Left ventricle myocardium inferior (tissue), 1 donor: Measurements from ENCODE around the gene MASTL. TPM values are rescaled to one million over a fixed set of nuclear protein-coding genes. Genes with fewer than 3 reads are reported as not detected.

Experiments
- DNase-seq: peaks from one replicate; pipeline ENCODE4 v3.0.0-alpha.2; 2020
- H3K27ac ChIP-seq: fragments of 200-600 bp; replicated peaks from 2 replicates; pipeline ENCODE4 v1.8.0; 2021
- H3K27me3 ChIP-seq: fragments of 200-600 bp; 2 replicates; pipeline ENCODE4 v1.8.0; 2021; ENCODE audit warnings: low read depth
- H3K36me3 ChIP-seq: fragments of 200-600 bp; 2 replicates; pipeline ENCODE4 v1.8.0; 2021
- H3K4me1 ChIP-seq: fragments of 200-600 bp; 2 replicates; pipeline ENCODE4 v1.8.0; 2021
- H3K4me3 ChIP-seq: fragments of 200-600 bp; 2 replicates; pipeline ENCODE4 v1.8.0; 2021; ENCODE audit warnings: mild to moderate bottlenecking, moderate library complexity
- H3K9me3 ChIP-seq: fragments of 200-600 bp; replicated peaks from 2 replicates; pipeline ENCODE4 v1.8.0; 2021
- intact Hi-C: fragments of 100-400 bp; cut with micrococcal nuclease; formaldehyde crosslinking; loops from one replicate; pipeline ENCODE4 v1.11.0; 2022
- total RNA-seq: library from RNA; stranded (reverse); fragmentation: NEBNext Ultra II Directional; extraction: Animal tissue kit (Norgen Biotek cat#: 25700); gene quantifications from one replicate; pipeline ENCODE4 v1.2.1, GENCODE V29; 2021
- TF ChIP-seq, protein P1 (sequence below): fragments of 200-600 bp; IDR thresholded peaks from 2 replicates; pipeline ENCODE4 v1.8.0; 2021; ENCODE audit warnings: antibody characterized with exemption, mild to moderate bottlenecking, borderline replicate concordance
- donor health status: DM: no; HTN: yes; CAD: no; lungs with severe emphysema.

Gene MASTL
- total RNA-seq, 1 donor from 2014 or later, result 1.9 TPM

DNA sequence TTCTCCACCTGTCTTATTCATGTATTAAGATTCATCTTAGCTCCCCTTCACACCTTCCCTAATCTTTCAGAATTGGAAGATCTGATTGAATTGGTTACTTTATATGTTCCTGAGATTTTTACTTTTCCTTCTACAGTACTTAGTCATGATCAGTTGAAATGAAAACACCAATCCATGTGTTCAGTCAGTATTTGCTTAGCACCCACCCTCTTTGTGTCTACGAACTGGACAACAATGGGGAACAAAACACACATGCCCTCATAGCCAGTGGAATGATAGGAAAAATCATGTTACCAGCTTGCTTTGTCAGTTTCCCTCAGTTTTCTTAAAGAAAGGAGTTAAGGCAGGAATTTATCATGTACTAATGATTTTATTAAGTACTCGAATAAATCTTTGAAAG, 2.0 kb downstream of the MASTL start:
- no peak for DNase-seq

DNA sequence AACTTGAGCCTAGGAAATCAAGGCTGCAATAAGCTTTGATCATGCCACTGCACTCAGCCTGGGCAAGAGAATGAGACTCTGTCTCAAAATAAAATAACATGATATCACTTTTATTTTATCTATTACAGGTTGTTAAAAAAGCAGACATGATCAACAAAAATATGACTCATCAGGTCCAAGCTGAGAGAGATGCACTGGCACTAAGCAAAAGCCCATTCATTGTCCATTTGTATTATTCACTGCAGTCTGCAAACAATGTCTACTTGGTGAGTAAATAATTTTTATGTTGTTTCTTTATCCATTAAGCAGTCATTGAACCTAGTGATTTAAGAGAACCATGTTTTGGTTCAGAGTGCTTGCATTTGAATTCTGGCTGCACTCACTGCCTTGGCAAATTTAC, 3.3 kb downstream of the MASTL start:
- H3K27ac ChIP-seq, result no peak overlapping the region
- no peaks in the 10 kb centered on the region for H3K27me3 ChIP-seq
- no peaks in the 10 kb centered on the region for H3K9me3 ChIP-seq
- H3K4me1 ChIP-seq, result peaks cover 35% of the 10 kb centered on the region
- no peak overlapping the region for H3K4me3 ChIP-seq
- H3K36me3 ChIP-seq, result peaks cover 50% of the 10 kb centered on the region
- intact Hi-C loops, result no loop called here
- TF ChIP-seq, protein P1, sequence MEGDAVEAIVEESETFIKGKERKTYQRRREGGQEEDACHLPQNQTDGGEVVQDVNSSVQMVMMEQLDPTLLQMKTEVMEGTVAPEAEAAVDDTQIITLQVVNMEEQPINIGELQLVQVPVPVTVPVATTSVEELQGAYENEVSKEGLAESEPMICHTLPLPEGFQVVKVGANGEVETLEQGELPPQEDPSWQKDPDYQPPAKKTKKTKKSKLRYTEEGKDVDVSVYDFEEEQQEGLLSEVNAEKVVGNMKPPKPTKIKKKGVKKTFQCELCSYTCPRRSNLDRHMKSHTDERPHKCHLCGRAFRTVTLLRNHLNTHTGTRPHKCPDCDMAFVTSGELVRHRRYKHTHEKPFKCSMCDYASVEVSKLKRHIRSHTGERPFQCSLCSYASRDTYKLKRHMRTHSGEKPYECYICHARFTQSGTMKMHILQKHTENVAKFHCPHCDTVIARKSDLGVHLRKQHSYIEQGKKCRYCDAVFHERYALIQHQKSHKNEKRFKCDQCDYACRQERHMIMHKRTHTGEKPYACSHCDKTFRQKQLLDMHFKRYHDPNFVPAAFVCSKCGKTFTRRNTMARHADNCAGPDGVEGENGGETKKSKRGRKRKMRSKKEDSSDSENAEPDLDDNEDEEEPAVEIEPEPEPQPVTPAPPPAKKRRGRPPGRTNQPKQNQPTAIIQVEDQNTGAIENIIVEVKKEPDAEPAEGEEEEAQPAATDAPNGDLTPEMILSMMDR, result no peak
- DNase-seq, result no peak

More for the DNA sequence above, 2.0 kb downstream of the MASTL start:
- H3K9me3 ChIP-seq, result no peaks in the 10 kb centered on the region
- H3K36me3 ChIP-seq, result peaks cover 38% of the 10 kb centered on the region
- TF ChIP-seq, protein P1, result no peak
- no peak overlapping the region for H3K4me3 ChIP-seq
- no peaks in the 10 kb centered on the region for H3K27me3 ChIP-seq
- H3K27ac ChIP-seq, result no peak overlapping the region
- peaks cover 47% of the 10 kb centered on the region for H3K4me1 ChIP-seq
- intact Hi-C loops, result no loop called here

GRCh38 chr10:27169849-27170248, 14.7 kb downstream of the MASTL start:
- Histone ChIP-seq H3K27me3 (no peaks in the 10 kb centered on the region), H3K27ac (no peak overlapping the region), H3K36me3 (peaks cover 63% of the 10 kb centered on the region), H3K9me3 (no peaks in the 10 kb centered on the region), H3K4me3 (no peak overlapping the region), H3K4me1 (no peaks in the 10 kb centered on the region)
- DNase-seq, result no peak
- intact Hi-C loops, result no loop called here
- TF ChIP-seq, protein P1, result no peak

GRCh38 chr10:27188259-27188658, 33.1 kb downstream of the MASTL start:
- Histone ChIP-seq H3K27me3 (no peaks in the 10 kb centered on the region), H3K9me3 (no peaks in the 10 kb centered on the region), H3K4me1 (no peaks in the 10 kb centered on the region), H3K27ac (no peak overlapping the region), H3K36me3 (peaks cover 54% of the 10 kb centered on the region), H3K4me3 (no peak overlapping the region)
- TF ChIP-seq, protein P1, result no peak
- DNase-seq, result no peak
- intact Hi-C loops, result no loop called here

DNA sequence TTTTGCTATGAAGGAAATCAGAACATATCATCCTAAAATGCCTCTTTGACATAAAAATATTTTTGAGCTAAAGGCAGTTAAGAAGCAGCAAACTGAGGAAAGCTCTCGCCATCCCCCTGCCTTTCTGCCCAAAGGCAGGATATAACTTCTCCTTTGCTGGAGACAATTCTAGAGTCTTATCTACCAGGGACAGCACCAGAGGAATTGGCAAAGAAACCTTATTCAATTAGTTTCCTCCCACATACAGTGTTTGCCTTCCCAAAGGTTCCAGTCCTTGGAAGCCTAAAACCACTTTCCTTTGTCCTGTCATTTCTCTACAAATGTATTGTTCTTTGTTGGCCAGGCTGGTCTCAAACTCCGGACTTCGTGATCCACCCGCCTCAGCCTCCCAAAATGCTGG, 33.7 kb downstream of the MASTL start:
- TF ChIP-seq, protein P1, result no peak
- intact Hi-C loops, result no loop called here
- H3K27me3 ChIP-seq, result no peaks in the 10 kb centered on the region
- H3K4me1 ChIP-seq, result no peaks in the 10 kb centered on the region
- no peak overlapping the region for H3K4me3 ChIP-seq
- no peak for DNase-seq
- no peaks in the 10 kb centered on the region for H3K9me3 ChIP-seq
- peaks cover 48% of the 10 kb centered on the region for H3K36me3 ChIP-seq
- no peak overlapping the region for H3K27ac ChIP-seq

GRCh38 chr10:27190508-27190907, 35.4 kb downstream of the MASTL start:
- Histone ChIP-seq H3K27ac (no peak overlapping the region), H3K36me3 (peaks cover 42% of the 10 kb centered on the region), H3K9me3 (no peaks in the 10 kb centered on the region), H3K4me1 (no peaks in the 10 kb centered on the region), H3K4me3 (no peak overlapping the region), H3K27me3 (no peaks in the 10 kb centered on the region)
- DNase-seq, result no peak
- TF ChIP-seq, protein P1, result no peak
- intact Hi-C loops, result no loop called here
